NCI-H460 (cell line): ENCODE data around the gene LCORL. TPM values are rescaled to one million over a fixed set of nuclear protein-coding genes. Genes with fewer than 3 reads are reported as not detected.
"Not testable (repeated sequence)": the region's sequence is repeated elsewhere in the genome, so short reads cannot be mapped to it uniquely, and the experiment has no call there.

ENCODE experiments used
- DNase-seq: peaks from one replicate; pipeline ENCODE4 v3.0.0-alpha.2; 2016; ENCODE audit warnings: low read depth; ENCODE audit errors: extremely low read depth
- polyA plus RNA-seq: library from polyadenylated mRNA; depleted of rRNA; stranded (reverse); fragments of >200 nt; gene quantifications from 2 replicates; pipeline ENCODE4 v1.2.3, GENCODE V29; 2014; cell fraction: nucleus; rRNA removed
- total RNA-seq: library from RNA; depleted of rRNA; stranded (reverse); fragments of >200 nt; shearing (Covaris generic); gene quantifications from 2 replicates; pipeline ENCODE4 v1.2.3, GENCODE V29; 2014; rRNA removed

Gene LCORL
- total RNA-seq = 12.8 and 16.7 TPM in 2 replicates
- 4.3 and 6.1 TPM in 2 replicates for polyA plus RNA-seq

DNA sequence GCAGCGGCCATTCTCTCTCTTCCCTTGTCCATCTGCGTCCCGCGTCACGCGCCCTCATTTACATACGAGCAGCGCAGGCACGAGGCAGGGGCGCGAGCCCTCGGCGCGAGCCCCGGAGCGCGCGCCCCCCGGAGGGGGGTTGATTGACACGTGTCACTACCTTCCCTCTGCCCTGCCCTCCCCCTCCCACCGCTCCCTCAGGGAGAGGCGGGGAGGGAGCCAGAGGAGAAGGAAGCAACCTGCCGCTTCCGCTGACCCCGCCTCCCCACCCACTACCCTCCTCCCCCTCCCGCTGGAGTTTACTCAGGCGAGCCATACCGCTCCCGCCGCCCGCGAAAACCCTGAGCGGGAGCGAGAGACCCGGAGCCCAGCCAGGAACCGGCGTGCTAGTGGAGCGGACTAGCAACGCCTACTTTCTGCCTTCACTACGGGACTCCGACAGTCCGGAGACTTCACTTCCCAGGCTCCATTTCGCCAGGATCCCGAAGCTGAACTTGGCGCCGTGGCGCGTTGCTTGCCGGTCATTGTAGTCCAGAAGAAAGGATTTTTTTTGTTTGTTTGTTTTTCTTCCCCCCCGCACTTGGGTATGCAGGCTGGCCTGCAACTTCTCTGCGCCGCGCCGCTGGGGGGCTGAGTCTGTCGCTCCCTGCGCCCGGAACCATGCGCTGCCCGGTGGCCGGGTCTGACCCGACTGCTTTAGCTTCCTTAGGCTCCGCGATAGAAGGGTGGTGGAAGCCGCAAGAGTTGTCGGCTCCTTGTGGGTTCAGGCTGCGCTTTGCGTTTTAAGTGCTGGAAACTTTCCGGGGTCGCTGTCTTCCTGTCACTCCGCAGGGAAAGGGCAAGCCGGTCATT, at the start of gene LCORL:
LCORL (minus strand) TSS at position 36 of the 852 bp plus-strand sequence; CDS start at position 32, 4 bp downstream.
- DNase-seq = peak; percentile 94

DNA sequence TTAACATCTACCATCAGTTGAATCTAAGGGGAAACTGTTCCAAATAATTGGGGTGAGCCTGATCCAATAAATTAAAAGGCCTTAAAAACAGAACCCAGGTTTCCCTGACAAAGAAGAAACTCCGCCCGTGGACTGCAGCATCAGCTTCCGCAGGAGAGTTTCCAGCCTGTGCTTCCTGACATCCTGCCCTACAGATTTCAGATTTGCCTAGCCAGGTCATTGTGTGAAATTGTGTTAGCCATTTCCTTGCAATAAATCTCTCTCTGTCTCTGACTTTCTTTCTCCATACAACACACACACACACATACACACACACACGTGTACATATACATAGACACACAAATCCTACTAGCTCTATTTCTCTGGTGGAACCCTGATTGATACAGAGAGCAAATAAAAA, 48.3 kb upstream of the LCORL start:
- no peak for DNase-seq

DNA sequence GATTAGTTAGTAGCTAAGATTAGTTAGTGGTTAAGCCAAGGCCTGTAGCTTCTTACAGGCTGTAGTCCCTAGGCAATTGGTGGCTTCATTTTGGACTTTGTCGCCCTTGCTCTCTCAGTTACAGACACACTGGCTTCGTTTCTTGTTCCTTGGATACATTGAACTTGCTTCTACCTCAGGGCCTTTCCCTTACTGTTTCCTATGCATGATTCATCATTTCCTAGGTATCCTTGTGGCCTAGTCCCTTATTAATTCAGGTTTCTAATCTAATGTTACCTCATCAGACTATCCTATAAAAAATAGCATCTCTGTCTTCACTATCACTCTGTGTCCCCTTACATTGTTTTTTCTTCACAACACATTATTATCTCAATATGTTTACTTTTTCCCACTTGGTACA, 45.5 kb upstream of the LCORL start:
- no peak for DNase-seq

DNA sequence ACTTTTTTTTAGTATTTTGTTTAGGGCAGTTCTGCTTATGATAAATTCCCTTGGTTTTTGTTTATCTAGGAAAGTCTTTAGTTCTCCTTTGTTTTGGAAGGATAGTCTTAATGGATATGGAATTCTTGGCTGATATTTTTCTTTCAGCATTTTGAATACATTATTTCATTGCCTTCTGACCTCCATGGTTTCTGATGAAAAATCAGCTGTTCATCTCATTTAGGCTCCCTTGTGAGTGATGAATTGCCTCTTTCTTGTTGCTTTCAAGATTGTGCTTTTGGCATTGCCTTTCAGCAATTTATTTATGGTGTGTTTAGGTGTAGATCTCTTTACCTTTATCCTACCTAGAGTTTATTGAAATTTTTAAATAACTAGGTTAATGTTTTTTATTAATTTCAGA, 41.5 kb upstream of the LCORL start:
- no peak for DNase-seq

DNA sequence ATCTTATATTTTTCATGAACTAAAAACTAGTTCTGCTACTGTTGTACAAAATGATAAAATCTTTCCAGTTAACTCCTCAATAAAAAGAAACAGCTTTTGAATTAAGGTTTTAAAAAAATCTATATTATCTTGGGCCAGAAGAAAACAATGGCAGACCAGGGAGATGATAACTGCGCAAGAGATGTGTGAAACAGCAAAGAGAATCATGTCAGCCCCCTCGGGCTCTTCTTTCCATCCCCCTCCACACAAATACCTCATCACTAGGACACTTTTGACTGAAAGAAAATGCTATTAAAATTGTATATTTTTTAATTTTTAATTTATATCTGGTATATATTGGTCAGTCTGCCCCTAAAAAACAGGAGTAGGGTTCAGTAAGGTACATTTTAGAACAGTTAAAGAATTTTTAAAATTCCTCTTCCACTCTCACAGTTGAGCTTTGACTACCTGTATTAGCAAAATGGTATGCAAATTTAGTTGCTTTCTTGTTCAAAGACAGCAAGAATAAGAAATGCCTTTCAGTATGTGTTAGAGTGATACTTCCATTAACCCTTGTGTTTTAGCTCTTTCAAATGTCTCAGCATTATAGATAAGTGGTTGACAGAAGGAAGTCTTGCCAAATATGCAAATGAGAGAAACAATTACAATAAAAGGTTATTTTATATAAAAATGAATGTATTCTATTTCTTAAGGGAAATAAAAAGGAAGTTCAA, 36.4 kb upstream of the LCORL start:
- no peak for DNase-seq

DNA sequence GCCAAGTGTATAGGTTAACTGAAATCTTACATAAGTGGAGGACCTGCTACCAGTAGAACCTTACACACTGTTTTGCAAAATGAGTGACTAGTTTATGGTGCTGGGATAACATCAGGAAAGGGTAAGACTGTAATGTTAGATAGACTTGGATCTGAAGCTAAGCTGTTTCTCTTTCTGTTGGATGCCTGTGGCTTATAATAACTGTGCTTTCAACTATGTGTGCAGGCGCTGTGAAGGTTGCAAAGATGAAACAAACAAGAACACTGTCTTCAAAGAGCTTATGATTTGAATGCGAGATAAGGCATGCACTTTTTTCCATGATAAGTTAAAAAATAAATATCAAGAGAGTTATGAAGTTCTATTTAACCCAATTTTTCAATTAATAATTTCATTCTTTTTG, 34.5 kb upstream of the LCORL start:
- no peak for DNase-seq

DNA sequence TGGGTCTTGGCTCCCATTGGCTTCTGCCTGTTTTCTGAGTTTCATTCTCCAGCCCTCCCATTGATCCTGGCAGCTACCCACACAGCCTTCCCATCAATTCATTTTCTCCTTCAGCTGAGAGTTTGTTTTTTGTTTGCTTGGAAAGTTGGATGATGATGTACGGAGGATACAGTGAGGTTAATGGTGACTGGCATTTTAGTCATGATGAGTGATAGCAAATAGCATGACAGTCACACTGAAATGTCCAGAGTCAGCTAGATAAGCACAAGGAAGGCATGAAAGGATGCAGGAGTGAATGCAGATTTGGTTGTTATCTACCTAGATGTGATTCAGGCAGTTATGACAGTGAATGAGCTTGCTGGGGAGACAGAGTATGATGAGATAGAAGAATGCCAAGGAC, 30.6 kb upstream of the LCORL start:
- no peak for DNase-seq

DNA sequence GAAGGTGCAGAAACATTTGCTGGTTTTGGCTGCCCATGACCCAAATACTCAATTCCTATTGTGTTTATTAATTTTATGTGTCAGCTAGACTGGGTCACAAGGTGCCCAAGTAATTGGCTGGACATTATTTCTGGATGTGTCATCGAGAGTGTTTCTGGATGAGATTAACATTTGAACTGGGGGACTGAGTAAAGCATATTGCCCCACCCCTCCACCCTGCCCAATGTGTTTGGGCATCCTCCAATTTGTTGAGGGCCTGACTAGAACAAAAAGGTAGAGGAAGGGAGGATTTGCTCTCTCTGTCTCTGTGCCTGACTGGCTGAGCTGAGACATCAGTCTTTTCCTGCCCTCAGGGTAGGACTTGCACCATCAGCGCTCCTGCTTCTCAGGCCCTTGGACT, 29.7 kb upstream of the LCORL start:
- no peak for DNase-seq

DNA sequence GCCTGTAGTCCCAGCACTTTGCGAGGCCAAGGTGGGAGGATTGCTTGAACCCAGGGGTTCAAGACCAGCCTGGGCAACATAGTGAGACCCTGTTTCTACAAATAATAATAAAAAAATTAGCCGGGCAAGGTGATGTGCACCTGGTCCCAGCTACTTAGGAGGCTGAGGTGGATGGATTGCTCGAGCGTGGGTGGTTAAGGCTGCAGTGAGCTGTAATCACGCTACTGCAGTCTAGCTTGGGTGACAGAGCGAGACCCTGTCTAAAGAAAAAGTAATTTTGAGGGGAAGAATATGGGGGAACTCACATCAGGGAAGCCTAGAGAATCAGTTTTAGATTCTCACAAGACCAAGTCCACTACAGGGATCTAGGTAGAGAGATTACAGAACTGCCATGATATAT, 28.9 kb upstream of the LCORL start:
- no peak for DNase-seq

DNA sequence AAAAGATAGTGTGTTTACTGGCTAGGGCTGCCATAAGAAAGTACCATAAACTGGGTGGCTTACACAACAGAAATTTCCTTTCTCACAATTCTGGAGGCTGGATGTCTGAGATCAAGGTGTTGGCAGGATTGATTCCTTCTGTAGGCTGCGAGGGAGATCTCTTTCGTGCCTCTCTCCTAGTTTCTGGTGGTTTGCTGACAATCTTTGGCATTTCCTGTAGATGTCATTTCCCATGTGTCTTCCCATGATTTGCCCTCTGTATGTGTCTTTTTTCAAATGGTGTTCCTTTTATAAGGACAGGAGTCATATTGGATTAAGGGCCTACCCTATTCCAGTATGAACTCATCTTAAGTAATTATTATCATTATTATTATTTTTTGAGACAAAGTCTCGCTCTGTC, 27.9 kb upstream of the LCORL start:
- no peak for DNase-seq

DNA sequence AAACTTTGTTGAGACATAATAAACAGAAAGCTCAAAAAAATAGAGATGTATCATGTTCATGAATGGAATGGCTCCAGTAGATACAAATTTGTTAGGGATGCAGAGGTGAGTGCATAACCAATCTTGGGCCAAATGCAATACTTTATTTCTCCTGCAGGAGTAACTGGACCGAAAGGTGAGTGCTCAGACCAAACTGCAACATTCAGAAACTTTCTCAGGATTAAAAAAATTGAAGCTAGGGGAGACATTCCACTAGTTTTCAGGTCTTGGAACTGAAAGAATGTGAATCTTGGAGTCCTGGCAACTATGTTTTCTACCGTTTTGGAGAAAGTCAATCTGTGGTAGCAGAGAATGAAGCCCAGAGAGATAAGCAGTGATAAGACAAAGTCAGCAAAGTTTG, 21.2 kb upstream of the LCORL start:
- DNase-seq = no peak

DNA sequence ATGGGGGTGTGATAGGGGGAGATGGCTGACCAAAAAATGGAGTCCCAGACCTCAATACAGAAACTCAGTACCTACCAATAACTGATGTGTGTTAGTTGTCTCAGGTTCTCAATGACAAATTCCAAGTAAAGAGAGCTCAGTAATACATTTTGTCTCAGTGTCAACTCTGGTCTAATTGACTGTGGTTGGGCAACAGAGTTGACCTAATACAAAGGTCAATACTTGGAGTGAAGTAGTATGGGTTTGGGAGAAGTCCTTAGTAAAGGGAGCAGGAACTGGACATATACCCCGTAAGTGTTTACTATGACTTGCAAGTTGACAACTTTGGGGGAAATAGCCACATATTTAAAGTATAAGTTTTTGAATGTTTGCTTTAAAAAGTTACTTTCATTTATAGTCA, 20.5 kb upstream of the LCORL start:
- no peak for DNase-seq

DNA sequence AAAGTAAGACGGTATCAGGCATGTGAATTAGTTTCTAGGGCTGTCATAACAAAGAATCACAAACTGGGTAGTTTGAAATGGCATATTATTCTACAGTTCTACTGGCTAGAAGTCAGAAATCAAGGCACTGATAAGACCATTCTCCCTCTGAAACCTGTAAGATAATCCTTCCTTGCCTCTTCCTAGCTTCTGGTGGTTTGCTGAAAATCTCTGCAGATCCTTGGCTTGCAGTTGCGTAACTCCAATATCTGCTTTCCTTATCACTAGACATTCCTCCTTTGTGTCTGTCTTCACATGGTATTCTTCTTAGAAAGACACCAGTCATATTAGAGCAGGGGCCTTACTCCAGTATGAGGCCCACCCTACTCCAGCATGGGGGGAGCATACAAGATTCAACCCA, 19.6 kb upstream of the LCORL start:
- DNase-seq = no peak

DNA sequence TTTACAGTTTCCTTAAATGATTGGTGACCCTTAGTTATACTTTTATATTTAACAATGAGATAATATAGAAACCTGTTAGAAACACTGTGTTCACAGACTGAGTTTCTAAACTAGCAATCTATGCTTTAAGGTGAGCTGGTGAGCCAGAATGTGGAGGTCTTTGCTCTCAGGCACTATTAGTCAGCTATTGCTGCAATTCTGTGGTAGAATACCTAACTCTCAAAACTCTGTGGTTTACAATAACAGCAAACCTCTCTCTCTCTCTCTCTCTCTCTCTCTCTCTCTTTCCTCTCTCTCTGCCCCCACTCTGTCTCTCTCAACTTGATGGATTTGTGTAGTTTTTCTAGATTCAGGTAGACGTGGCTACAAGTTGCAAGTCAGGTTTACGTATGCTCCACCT, 17.6 kb upstream of the LCORL start:
- no peak for DNase-seq

DNA sequence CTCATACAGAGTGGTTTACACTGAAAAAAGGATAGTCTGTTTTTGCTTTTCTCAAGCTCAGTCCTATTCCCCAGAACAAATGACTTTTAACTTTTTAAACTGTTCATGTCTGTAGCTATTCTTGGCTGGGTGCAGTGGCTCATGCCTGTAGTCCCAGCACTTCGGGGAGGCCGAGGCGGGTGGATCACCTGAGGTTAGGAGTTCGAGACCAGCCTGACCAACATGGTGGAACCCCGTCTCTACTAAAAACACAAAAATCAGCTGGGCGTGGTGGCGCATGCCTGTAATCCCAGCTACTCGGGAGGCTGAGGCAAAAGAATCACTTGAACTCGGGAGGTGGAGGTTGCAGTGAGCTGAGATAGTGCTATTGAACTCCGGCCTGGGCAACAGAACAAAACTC, 14.8 kb upstream of the LCORL start:
- DNase-seq = not testable (repeated sequence)

DNA sequence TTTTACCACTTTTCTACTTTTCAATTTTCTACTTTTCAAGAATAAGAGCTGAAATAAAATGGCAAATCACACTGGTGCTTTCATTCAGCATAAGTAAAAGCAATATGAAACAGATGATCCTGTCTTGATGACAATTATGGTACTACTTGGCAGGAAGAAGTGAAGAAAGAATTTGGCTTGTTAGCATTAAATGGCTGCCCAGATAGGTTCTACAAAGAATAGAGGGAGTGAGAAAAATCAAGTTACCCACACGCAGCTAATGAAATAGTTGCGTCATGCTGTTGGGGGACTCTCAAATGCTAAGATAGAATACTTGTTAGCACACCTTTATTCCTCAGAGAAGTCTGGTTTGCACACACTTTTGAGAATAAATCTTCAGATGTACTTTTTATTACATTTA, 12.5 kb upstream of the LCORL start:
- DNase-seq = no peak

DNA sequence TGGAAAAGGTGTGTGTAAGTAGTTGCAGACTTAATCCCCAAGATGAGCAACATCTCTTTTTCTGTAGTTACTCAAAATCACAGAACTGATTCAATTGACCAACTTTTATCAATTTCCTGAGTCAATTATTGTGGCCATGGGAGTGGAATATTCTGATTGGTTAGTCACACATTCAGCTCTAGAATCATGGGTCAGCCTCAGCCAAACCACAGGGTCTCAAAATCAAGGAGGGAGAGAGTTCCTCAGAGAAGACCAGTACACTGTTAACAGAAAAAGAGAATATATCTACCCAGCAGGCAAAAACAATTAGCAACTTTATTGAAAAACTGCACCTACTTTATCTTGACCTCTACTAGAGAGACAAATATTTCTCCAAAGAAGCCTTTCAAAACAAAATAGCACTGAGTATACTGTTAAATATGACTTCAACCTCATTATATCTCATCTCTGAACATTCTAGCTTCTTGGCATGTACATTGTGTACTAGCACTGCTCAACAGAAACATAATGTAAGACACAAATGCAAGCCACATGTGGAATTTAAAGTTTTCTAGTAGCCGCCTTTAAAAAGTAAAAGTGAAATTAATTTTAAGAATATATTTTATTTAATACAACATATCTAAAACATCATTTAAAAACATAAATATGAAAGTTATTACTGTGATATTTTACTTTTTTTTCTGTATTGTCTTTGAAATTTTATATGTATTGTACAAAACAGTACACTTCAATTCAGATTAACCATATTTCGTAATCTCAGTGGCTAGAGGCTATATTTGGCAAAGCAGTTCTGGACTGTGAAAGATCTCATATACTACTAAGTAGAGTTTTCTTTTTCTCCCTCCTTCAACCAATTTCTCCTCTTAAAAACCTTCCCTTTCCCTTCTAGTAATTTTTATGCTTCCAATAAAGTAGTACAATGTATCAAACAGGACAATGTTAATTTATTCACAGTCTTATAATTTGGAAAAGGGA, 11.8 kb upstream of the LCORL start:
- DNase-seq = no peak

DNA sequence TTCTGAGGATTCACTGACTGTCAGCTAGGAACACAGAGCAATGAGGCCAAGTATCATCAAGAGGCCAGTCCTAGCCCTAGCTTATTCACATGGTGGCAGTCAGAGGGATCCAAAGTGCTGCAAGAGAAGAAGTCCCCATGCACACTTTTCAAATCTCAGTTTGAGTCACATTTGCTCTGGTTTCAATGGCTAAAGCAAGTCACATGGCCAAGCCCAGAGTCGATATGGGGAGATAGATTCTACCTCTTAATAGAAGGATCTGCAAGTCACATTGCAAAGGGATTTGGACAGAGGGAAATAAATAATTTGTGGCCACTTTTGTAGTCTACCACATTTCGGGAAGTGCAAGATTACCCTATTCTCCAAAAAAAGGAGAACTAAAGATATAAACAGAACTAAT, 3.7 kb upstream of the LCORL start:
- DNase-seq = no peak

DNA sequence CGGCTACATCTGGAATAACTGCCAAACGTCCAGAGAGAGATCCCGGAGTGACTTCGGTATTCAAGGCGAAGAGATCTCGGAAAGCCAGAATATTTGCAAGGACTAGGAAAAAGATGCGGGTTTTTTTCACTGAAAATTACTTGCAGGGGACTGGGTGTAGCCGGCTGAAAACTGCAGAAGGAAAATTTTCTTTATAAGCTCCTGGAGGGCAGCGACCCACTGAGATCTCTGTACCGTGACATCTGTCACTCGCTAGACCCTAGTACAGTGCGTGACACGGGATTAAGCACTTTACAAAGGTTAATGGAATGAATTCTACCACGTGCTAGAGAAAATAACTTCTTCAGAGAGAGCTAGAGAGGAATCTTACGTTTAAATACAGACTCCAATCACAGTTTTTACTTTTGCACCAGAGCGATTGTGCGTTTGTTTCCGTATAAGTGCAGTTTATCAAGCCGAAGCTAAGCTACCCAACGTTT, 1.1 kb upstream of the LCORL start:
- DNase-seq = no peak

DNA sequence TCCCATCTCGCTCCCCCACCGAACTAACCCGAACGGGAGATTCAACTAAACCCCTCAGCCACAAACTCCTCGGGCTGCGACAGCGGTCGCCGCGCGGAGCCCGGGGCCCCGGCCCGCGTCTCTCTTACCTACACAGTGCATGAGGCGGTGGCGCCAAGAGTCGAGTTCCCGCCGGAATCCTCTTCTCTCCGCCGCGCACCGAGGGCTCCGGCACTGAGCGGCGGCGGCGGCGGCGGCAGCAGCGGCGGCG, 160 bp downstream of the LCORL start:
- DNase-seq = no peak
